SK-N-SH (cell line): Measurements from ENCODE around the gene GBX2. TPM values are rescaled to one million over a fixed set of nuclear protein-coding genes. Genes with fewer than 3 reads are reported as not detected.

Source experiments
- CTCF ChIA-PET: fragments of 300-600, 350-600 bp; formaldehyde crosslinking; extraction: SDS; loops from one replicate; lab custom pipeline; 2021; lab: Yijun Ruan, JAX
- POLR2A ChIA-PET: fragments of 350-600 bp; sonication (Branson Sonifier 250); formaldehyde crosslinking; extraction: SDS; loops from one replicate; lab custom pipeline; 2020; ENCODE audit warnings: antibody characterized with exemption, inconsistent platforms; lab: Yijun Ruan, JAX
- DNase-seq: peaks from one replicate; pipeline ENCODE4 v3.0.0; 2012
- H2AFZ ChIP-seq: fragments of 200-600 bp; sonication (generic); 2 replicates; pipeline ENCODE4 v1.8.1; 2016; ENCODE audit warnings: antibody characterized with exemption, mild to moderate bottlenecking, low read depth
- H3F3A ChIP-seq: fragments of 200-600 bp; sonication (generic); replicated peaks from 2 replicates; pipeline ENCODE3; 2016; ENCODE audit warnings: antibody characterized with exemption, mild to moderate bottlenecking; ENCODE audit not compliant: insufficient read depth
- H3K27ac ChIP-seq, 2 experiments: fragments of 200-500 bp in 1 of 2; fragments of 200-600 bp in 1 of 2; sonication (Bioruptor generic) in 1 of 2; sonication (generic), shearing (Covaris generic) in 1 of 2; 2 replicates each; pipeline versions ENCODE4 v1.5.1 to v1.6.1; 2014 to 2016; ENCODE audit warnings: low read depth in 2 of 2, inconsistent platforms in 1 of 2, low read length in 1 of 2, mild to moderate bottlenecking in 1 of 2, mixed read lengths in 1 of 2
- H3K27me3 ChIP-seq: fragments of 200-600 bp; sonication (generic), shearing (Covaris generic); 2 replicates; pipeline ENCODE4 v1.6.1; 2016; ENCODE audit warnings: mixed run types; ENCODE audit not compliant: insufficient read depth
- H3K36me3 ChIP-seq, 2 experiments: fragments of 200-500 bp in 1 of 2; fragments of 200-600 bp in 1 of 2; sonication (Bioruptor generic) in 1 of 2; sonication (generic) in 1 of 2; replicated peaks in 1 of 2; 2 replicates each; pipeline versions ENCODE3 to v1.5.1; 2014 to 2016; ENCODE audit warnings: low read length in 1 of 2, mild to moderate bottlenecking in 1 of 2; ENCODE audit not compliant: insufficient read depth in 2 of 2, control insufficient read depth in 1 of 2
- H3K4me1 ChIP-seq, 2 experiments: fragments of 200-500 bp in 1 of 2; fragments of 200-600 bp in 1 of 2; sonication (Bioruptor generic) in 1 of 2; sonication (generic), shearing (Covaris generic) in 1 of 2; 2 replicates each; pipeline versions ENCODE4 v1.5.1 to v1.6.1; 2014 to 2016; ENCODE audit warnings: low read depth in 1 of 2, low read length in 1 of 2, mixed run types in 1 of 2; ENCODE audit not compliant: insufficient read depth in 2 of 2, control insufficient read depth in 1 of 2
- H3K4me2 ChIP-seq: fragments of 200-600 bp; sonication (generic), shearing (Covaris generic); 2 replicates; pipeline ENCODE4 v1.6.1; 2017; ENCODE audit warnings: mixed run types
- H3K4me3 ChIP-seq, 2 experiments: fragments of 200-500 bp in 1 of 2; fragments of 200-600 bp in 1 of 2; sonication (Bioruptor generic) in 1 of 2; sonication (generic), shearing (Covaris generic) in 1 of 2; 2 replicates each; pipeline versions ENCODE4 v1.5.1 to v1.8.1; 2014 to 2016; ENCODE audit warnings: low read depth in 2 of 2, inconsistent platforms in 1 of 2, low read length in 1 of 2, mild to moderate bottlenecking in 1 of 2, mixed read lengths in 1 of 2, moderate library complexity in 1 of 2
- H3K79me2 ChIP-seq: fragments of 200-600 bp; sonication (generic); 2 replicates; pipeline ENCODE4 v1.8.1; 2017; ENCODE audit warnings: mild to moderate bottlenecking; ENCODE audit not compliant: insufficient read depth
- H3K9ac ChIP-seq: fragments of 200-600 bp; sonication (generic); 2 replicates; pipeline ENCODE4 v1.6.1; 2017; ENCODE audit warnings: mixed run types
- H3K9me2 ChIP-seq: fragments of 200-600 bp; sonication (generic); 2 replicates; pipeline ENCODE4 v1.6.1; 2017; ENCODE audit warnings: mixed run types
- H3K9me3 ChIP-seq: fragments of 200-600 bp; sonication (generic); 2 replicates; pipeline ENCODE4 v1.6.1; 2017; ENCODE audit warnings: mixed run types, mild to moderate bottlenecking, moderate library complexity
- H4K20me1 ChIP-seq: fragments of 200-600 bp; sonication (generic); 2 replicates; pipeline ENCODE4 v1.6.1; 2017; ENCODE audit warnings: mild to moderate bottlenecking, mixed run types; ENCODE audit not compliant: insufficient read depth
- ELF1 ChIP-seq: IDR thresholded peaks from 2 replicates; pipeline ENCODE4 v1.4.0; 2012
- EZH2phosphoT487 ChIP-seq: fragments of 200-600 bp; sonication (generic); IDR thresholded peaks from 2 replicates; pipeline ENCODE4 v1.6.1; 2017; ENCODE audit warnings: low read depth, mixed run types, mild to moderate bottlenecking, antibody characterized with exemption, moderate library complexity, borderline replicate concordance
- GABPA ChIP-seq: IDR thresholded peaks from 2 replicates; pipeline ENCODE4 v1.4.0; 2012; ENCODE audit warnings: low read depth, mild to moderate bottlenecking
- MXI1 ChIP-seq: IDR thresholded peaks from 2 replicates; pipeline ENCODE4 v1.6.1; 2012; ENCODE audit warnings: mild to moderate bottlenecking, low read depth, low read length, improper control_type of control experiment
- NFIC ChIP-seq: IDR thresholded peaks from 2 replicates; pipeline ENCODE4 v1.4.0; 2012; ENCODE audit warnings: borderline replicate concordance
- NRF1 ChIP-seq: IDR thresholded peaks from 2 replicates; pipeline ENCODE4 v1.6.1; 2012; ENCODE audit warnings: low read depth, mild to moderate bottlenecking, low read length
- PBX3 ChIP-seq: IDR thresholded peaks from 2 replicates; pipeline ENCODE4; 2012
- POLR2AphosphoS5 ChIP-seq: IDR thresholded peaks from 2 replicates; pipeline ENCODE4 v1.6.1; 2012; ENCODE audit warnings: low read depth, low read length
- SIN3A ChIP-seq: IDR thresholded peaks from 2 replicates; pipeline ENCODE4 v1.6.1; 2012; ENCODE audit warnings: low read depth, mild to moderate bottlenecking, low read length, moderate library complexity, borderline replicate concordance
- TAF1 ChIP-seq: IDR thresholded peaks from 2 replicates; pipeline ENCODE4 v1.6.1; 2012; ENCODE audit warnings: low read depth, mild to moderate bottlenecking, low read length, moderate library complexity, borderline replicate concordance
- TCF12 ChIP-seq: IDR thresholded peaks from 2 replicates; pipeline ENCODE4 v1.4.0; 2012
- USF1 ChIP-seq: IDR thresholded peaks from 2 replicates; pipeline ENCODE4 v1.4.0; 2012; ENCODE audit warnings: low read depth, borderline replicate concordance
- YY1 ChIP-seq: IDR thresholded peaks from 2 replicates; pipeline ENCODE4 v1.4.0; 2012; ENCODE audit warnings: low read depth, mild to moderate bottlenecking
- WGBS: methylation state at CpG from one replicate; pipeline ENCODE4 v1.1.6; 2017; ENCODE audit warnings: low lambda C conversion rate; 5-methylcytosine and 5-hydroxymethylcytosine counted together
- polyA plus RNA-seq, 3 experiments: library from polyadenylated mRNA; depleted of rRNA; stranded (reverse); fragments of >200 nt; gene quantifications; 2 replicates each; pipeline ENCODE4 v1.2.3, GENCODE V29; 2012
- TF ChIP-seq, protein P1 (sequence below): fragments of 200-600 bp; sonication (generic); IDR thresholded peaks from 2 replicates; pipeline ENCODE4 v1.6.1; 2017; ENCODE audit warnings: antibody characterized with exemption, mild to moderate bottlenecking, moderate library complexity

GBX2 gene
- polyA plus RNA-seq, 1 of the 3 experiments (the other 2 are of a cell fraction), result 0.16 TPM

DNA sequence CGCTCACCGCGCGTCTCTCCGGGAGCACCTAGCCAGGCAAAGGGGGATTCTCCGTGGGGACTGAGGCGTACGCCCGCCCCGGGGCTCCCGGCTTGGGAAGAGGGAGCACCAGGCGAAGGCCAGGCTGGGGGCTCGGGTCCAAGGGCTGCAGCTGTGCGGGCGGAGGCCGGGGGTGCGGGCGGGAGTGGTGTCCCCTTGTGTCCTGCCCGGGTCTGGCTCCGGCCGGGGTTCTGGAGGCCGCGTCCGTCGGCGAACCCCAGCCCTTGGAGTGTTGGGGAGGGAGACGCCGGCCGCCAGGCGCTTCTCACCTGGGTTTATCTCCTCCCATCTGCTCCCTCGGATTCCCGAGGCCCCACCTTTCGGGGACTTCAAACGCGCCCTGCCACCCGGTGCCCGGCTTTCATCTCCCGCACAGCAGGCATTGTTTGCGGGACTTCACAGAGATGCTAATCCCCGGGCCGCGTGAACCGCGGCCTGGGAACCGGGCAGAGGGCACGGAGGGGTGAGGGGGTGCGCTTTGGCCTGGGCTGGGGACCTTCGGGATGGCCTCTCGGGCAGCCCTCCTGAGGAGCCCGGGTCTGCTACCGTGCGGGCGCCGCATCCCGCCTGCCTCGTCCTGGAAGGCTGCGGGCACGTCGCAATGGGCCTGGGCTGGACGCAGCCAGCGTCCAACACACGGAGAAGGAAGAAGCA, 5.0 kb upstream of the GBX2 start (continued):
- TF ChIP-seq, protein P1, sequence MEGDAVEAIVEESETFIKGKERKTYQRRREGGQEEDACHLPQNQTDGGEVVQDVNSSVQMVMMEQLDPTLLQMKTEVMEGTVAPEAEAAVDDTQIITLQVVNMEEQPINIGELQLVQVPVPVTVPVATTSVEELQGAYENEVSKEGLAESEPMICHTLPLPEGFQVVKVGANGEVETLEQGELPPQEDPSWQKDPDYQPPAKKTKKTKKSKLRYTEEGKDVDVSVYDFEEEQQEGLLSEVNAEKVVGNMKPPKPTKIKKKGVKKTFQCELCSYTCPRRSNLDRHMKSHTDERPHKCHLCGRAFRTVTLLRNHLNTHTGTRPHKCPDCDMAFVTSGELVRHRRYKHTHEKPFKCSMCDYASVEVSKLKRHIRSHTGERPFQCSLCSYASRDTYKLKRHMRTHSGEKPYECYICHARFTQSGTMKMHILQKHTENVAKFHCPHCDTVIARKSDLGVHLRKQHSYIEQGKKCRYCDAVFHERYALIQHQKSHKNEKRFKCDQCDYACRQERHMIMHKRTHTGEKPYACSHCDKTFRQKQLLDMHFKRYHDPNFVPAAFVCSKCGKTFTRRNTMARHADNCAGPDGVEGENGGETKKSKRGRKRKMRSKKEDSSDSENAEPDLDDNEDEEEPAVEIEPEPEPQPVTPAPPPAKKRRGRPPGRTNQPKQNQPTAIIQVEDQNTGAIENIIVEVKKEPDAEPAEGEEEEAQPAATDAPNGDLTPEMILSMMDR, result no peak

- Histone ChIP-seq H3K27me3 (peaks cover 72% of the 10 kb centered on the region), H3F3A (peaks cover 14% of the 10 kb centered on the region), H3K27ac (no peak overlapping the region), H3K9ac (no peak overlapping the region), H3K9me3 (no peaks in the 10 kb centered on the region), H3K4me2 (no peak overlapping the region), H3K36me3 (no peaks in the 10 kb centered on the region), H3K4me1 (peaks cover 0 to under 1% of the 10 kb centered on the region in 2 experiments; a peak in 1 of 4 replicates), H4K20me1 (no peaks in the 10 kb centered on the region), H2AFZ (no peak overlapping the region), H3K9me2 (no peaks in the 10 kb centered on the region)
- DNase-seq, result peak; percentile 43
- CTCF ChIA-PET, result interaction anchor here (0.5 to 15.0 kb wide), 5 partner anchors 8 to 1012 kb away, joined by 3 to 248 read pairs (median 41); no protein-coding TSS in a partner anchor
- POLR2A ChIA-PET, result no interaction called here
- peak; percentile 25; the same call in 1 of the 2 replicates for TF ChIP-seq EZH2phosphoT487
- no peak for TF ChIP-seq YY1
- TF ChIP-seq MXI1, result no peak
- TF ChIP-seq USF1, result no peak
- TF ChIP-seq ELF1, result no peak
- no peak for TF ChIP-seq TCF12
- TF ChIP-seq, all 33 proteins: peak for 1
- H3K79me2 ChIP-seq, result no peaks in the 10 kb centered on the region
- WGBS, result 35% methylated on average over 9 of the region's 46 CpGs
- H3K4me3 ChIP-seq, result no peak overlapping the region
Measured at GRCh38 chr2:236172255-236173035, 4.3 kb upstream of the GBX2 start.

GRCh38 chr2:236171680-236172254, 3.6 kb upstream of the GBX2 start:
- ChIA-PET POLR2A (no interaction called here), CTCF (interaction anchor here (0.6 to 15.0 kb wide), 7 partner anchors 9 to 406 kb away, joined by 4 to 248 read pairs (median 6); no protein-coding TSS in a partner anchor)
- Histone ChIP-seq H4K20me1 (no peaks in the 10 kb centered on the region), H3F3A (peaks cover 14% of the 10 kb centered on the region), H3K79me2 (no peaks in the 10 kb centered on the region), H3K4me2 (no peak overlapping the region), H3K9ac (no peak overlapping the region), H3K27ac (no peak overlapping the region), H3K36me3 (no peaks in the 10 kb centered on the region), H3K4me3 (no peak overlapping the region), H3K4me1 (peaks cover 0 to 3% of the 10 kb centered on the region in 2 experiments; a peak in 2 of 4 replicates), H2AFZ (no peak overlapping the region), H3K27me3 (peaks cover 79% of the 10 kb centered on the region), H3K9me2 (no peaks in the 10 kb centered on the region), H3K9me3 (no peaks in the 10 kb centered on the region)
- WGBS, result 36% methylated on average over 15 of the region's 16 CpGs
- TF ChIP-seq EZH2phosphoT487 (no peak), GABPA (no peak), TAF1 (no peak), POLR2AphosphoS5 (no peak), MXI1 (no peak), NRF1 (no peak), PBX3 (no peak), SIN3A (no peak), NFIC (no peak)
- peak; percentile 40 for DNase-seq
